Activated T-cell treated with anti-CD3 and anti-CD28 coated beads, Interleukin-2, amount 50 U/mL, for 1 hour (primary cell): Measurements from ENCODE around the gene DHCR24.
"Not testable (repeated sequence)": the region's sequence is repeated elsewhere in the genome, so short reads cannot be mapped to it uniquely, and the experiment has no call there.

Source experiments
- DNase-seq: peaks from one replicate; pipeline ENCODE4 v3.0.0-alpha.2; 2020

DHCR24 gene

GRCh38 chr1:54885807-54886723 lies 930 bp downstream of the DHCR24 start:
- no peak for DNase-seq

- no peak for DNase-seq
Observed at GRCh38 chr1:54885237-54885679, 1.7 kb downstream of the DHCR24 start.

GRCh38 chr1:54884768-54885167 lies 2.2 kb downstream of the DHCR24 start:
- no peak for DNase-seq

GRCh38 chr1:54884135-54884586 lies 2.8 kb downstream of the DHCR24 start:
- DNase-seq: no peak

GRCh38 chr1:54883349-54884102 lies 3.5 kb downstream of the DHCR24 start:
- DNase-seq: no peak

GRCh38 chr1:54882519-54882918 lies 4.5 kb downstream of the DHCR24 start:
- no peak for DNase-seq

GRCh38 chr1:54881604-54882003 lies 5.4 kb downstream of the DHCR24 start:
- DNase-seq: not testable (repeated sequence)

- DNase-seq: no peak
Observed at GRCh38 chr1:54879872-54880271, 7.1 kb downstream of the DHCR24 start.

- no peak for DNase-seq
Observed at GRCh38 chr1:54876814-54877213, 10.2 kb downstream of the DHCR24 start.

- no peak for DNase-seq
Observed at GRCh38 chr1:54875000-54875399, 12.0 kb downstream of the DHCR24 start.

GRCh38 chr1:54874079-54874830 lies 12.7 kb downstream of the DHCR24 start:
- DNase-seq: no peak

- DNase-seq: no peak
Observed at GRCh38 chr1:54872036-54872331, 15.0 kb downstream of the DHCR24 start.

GRCh38 chr1:54871275-54872035 lies 15.5 kb downstream of the DHCR24 start:
- no peak for DNase-seq

- no peak for DNase-seq
Observed at GRCh38 chr1:54870869-54871268, 16.1 kb downstream of the DHCR24 start.

GRCh38 chr1:54869173-54869851 lies 17.7 kb downstream of the DHCR24 start:
- DNase-seq: no peak

- DNase-seq: no peak
Observed at GRCh38 chr1:54867717-54868057, 19.3 kb downstream of the DHCR24 start.

GRCh38 chr1:54866801-54867716 lies 19.9 kb downstream of the DHCR24 start:
- no peak for DNase-seq

GRCh38 chr1:54865238-54866073 lies 21.5 kb downstream of the DHCR24 start:
- no peak for DNase-seq

- DNase-seq: no peak
Observed at GRCh38 chr1:54864460-54865208, 22.4 kb downstream of the DHCR24 start.
